ENCODE results near the gene GPR52. TPM values are rescaled to one million over a fixed set of nuclear protein-coding genes. Genes with fewer than 3 reads are reported as not detected.

GPR52 gene
- total RNA-seq, 1 experiment from 2014 or later: 0.22 TPM

GRCh38 chr1:174469687-174470086 lies 21.9 kb downstream of the GPR52 start:
- H3K27ac Mint-ChIP-seq: no peak overlapping the region
- no peak for ATAC-seq
- no peak for DNase-seq (ENCODE audit: low spot score)
- TF ChIP-seq ZNF121 (CRISPR knock-in tag; IDR thresholded peaks at IDR 0.05) (no peak), AR (CRISPR knock-in tag; IDR thresholded peaks at IDR 0.05) (no peak), PRDM15 (CRISPR knock-in tag; IDR thresholded peaks at IDR 0.05) (no peak), ZNF281 (CRISPR knock-in tag; IDR thresholded peaks at IDR 0.05) (no peak), ZNF416 (CRISPR knock-in tag; IDR thresholded peaks at IDR 0.05) (no peak), PREB (CRISPR knock-in tag; IDR thresholded peaks at IDR 0.05; ENCODE audit: borderline replicate concordance) (no peak), TEAD1 (CRISPR knock-in tag; IDR thresholded peaks at IDR 0.05) (no peak), STAT6 (CRISPR knock-in tag; conservative IDR thresholded peaks at IDR 0.05; ENCODE audit: low read depth) (no peak), ZBTB21 (CRISPR knock-in tag; IDR thresholded peaks at IDR 0.05; ENCODE audit: borderline replicate concordance) (no peak), MXD4 (CRISPR knock-in tag; IDR thresholded peaks at IDR 0.05; ENCODE audit: borderline replicate concordance) (no peak), ATF1 (CRISPR knock-in tag; IDR thresholded peaks at IDR 0.05) (no peak), CDX4 (CRISPR knock-in tag; IDR thresholded peaks at IDR 0.05; ENCODE audit: borderline replicate concordance) (no peak), ZNF138 (CRISPR knock-in tag; conservative IDR thresholded peaks at IDR 0.05) (no peak), ZNF396 (CRISPR knock-in tag; IDR thresholded peaks at IDR 0.05; ENCODE audit: borderline replicate concordance) (no peak), GTF2I (CRISPR knock-in tag; conservative IDR thresholded peaks at IDR 0.05) (no peak), NFE2L1 (CRISPR knock-in tag; IDR thresholded peaks at IDR 0.05) (no peak), NFYB (CRISPR knock-in tag; conservative IDR thresholded peaks at IDR 0.05; ENCODE audit: low read depth) (no peak), GRHL2 (CRISPR knock-in tag; IDR thresholded peaks at IDR 0.05; ENCODE audit: insufficient replicate concordance, severe bottlenecking) (no peak)
- TF ChIP-seq, protein P1, sequence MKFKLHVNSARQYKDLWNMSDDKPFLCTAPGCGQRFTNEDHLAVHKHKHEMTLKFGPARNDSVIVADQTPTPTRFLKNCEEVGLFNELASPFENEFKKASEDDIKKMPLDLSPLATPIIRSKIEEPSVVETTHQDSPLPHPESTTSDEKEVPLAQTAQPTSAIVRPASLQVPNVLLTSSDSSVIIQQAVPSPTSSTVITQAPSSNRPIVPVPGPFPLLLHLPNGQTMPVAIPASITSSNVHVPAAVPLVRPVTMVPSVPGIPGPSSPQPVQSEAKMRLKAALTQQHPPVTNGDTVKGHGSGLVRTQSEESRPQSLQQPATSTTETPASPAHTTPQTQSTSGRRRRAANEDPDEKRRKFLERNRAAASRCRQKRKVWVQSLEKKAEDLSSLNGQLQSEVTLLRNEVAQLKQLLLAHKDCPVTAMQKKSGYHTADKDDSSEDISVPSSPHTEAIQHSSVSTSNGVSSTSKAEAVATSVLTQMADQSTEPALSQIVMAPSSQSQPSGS (CRISPR knock-in tag; IDR thresholded peaks at IDR 0.05; ENCODE audit: borderline replicate concordance, low read depth): no peak
- TF ChIP-seq, protein P2, sequence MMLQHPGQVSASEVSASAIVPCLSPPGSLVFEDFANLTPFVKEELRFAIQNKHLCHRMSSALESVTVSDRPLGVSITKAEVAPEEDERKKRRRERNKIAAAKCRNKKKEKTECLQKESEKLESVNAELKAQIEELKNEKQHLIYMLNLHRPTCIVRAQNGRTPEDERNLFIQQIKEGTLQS (CRISPR knock-in tag; conservative IDR thresholded peaks at IDR 0.05): no peak
- POLR2A ChIA-PET: no interaction called here
- H3K36me3 Mint-ChIP-seq: no peaks in the 10 kb centered on the region
- H3K4me3 Mint-ChIP-seq: no peak overlapping the region
- no peaks in the 10 kb centered on the region for H3K27me3 Mint-ChIP-seq (ENCODE audit: low read depth)
- CTCF ChIA-PET: interaction anchor here (1.4 kb wide), 1 partner anchor 169 kb away, joined by 3 read pairs; no protein-coding TSS in a partner anchor
- H3K4me1 Mint-ChIP-seq: no peaks in the 10 kb centered on the region
- H3K9me3 Mint-ChIP-seq: no peaks in the 10 kb centered on the region
